Kidney glomerular epithelial cell (primary cell): ENCODE measurements around the gene DGKB.
A peak's percentile ranks its signal among the peaks of the same experiment; 100 is the strongest.

Experiments used
- DNase-seq: peaks from one replicate; lab custom pipeline; 2025; lab: John Stamatoyannopoulos, UW

Gene DGKB

GRCh38 chr7:14821757-14822480 is 80.6 kb downstream of the DGKB start:
- DNase-seq: no peak

GRCh38 chr7:14818871-14819270 is 83.7 kb downstream of the DGKB start:
- no peak for DNase-seq

- DNase-seq: no peak
Observed at GRCh38 chr7:14817829-14818614, 84.5 kb downstream of the DGKB start.

- no peak for DNase-seq
Observed at GRCh38 chr7:14807507-14807906, 95.0 kb downstream of the DGKB start.

GRCh38 chr7:14806891-14807290 is 95.7 kb downstream of the DGKB start:
- DNase-seq: peak; percentile 21

- DNase-seq: no peak
Observed at GRCh38 chr7:14805105-14805719, 97.3 kb downstream of the DGKB start.

- DNase-seq: no peak
Observed at GRCh38 chr7:14800664-14801063, 101.9 kb downstream of the DGKB start.

- DNase-seq: no peak
Observed at GRCh38 chr7:14793151-14793550, 109.4 kb downstream of the DGKB start.

GRCh38 chr7:14787551-14787950 is 115.0 kb downstream of the DGKB start:
- no peak for DNase-seq

GRCh38 chr7:14786314-14786895 is 116.1 kb downstream of the DGKB start:
- no peak for DNase-seq

- DNase-seq: no peak
Observed at GRCh38 chr7:14777806-14778205, 124.7 kb downstream of the DGKB start.

- no peak for DNase-seq
Observed at GRCh38 chr7:14776266-14776665, 126.3 kb downstream of the DGKB start.

GRCh38 chr7:14773729-14774271 is 128.8 kb downstream of the DGKB start:
- DNase-seq: no peak

GRCh38 chr7:14770614-14771013 is 131.9 kb downstream of the DGKB start:
- no peak for DNase-seq

- DNase-seq: no peak
Observed at GRCh38 chr7:14769261-14769660, 133.3 kb downstream of the DGKB start.

GRCh38 chr7:14767716-14768425 is 134.7 kb downstream of the DGKB start:
- DNase-seq: no peak

- no peak for DNase-seq
Observed at GRCh38 chr7:14766747-14767146, 135.8 kb downstream of the DGKB start.

GRCh38 chr7:14765731-14766130 is 136.8 kb downstream of the DGKB start:
- DNase-seq: no peak

GRCh38 chr7:14762561-14762960 is 140.0 kb downstream of the DGKB start:
- no peak for DNase-seq

GRCh38 chr7:14761510-14762296 is 140.8 kb downstream of the DGKB start:
- DNase-seq: peak; percentile 70
